K562 (cell line): ENCODE measurements around the gene SEC22A. TPM values are rescaled to one million over a fixed set of nuclear protein-coding genes. Genes with fewer than 3 reads are reported as not detected.

ENCODE experiments used
- ATAC-seq: fragments of 200-7000 bp; cut with Tn5 transposase; 3 replicates; pipeline ENCODE4 v1.9.1; 2020; ENCODE audit warnings: moderate library complexity
- BruUV-seq: library from RNA; stranded (reverse); fragments of 400-500 nt; replicated peaks from 2 replicates; lab custom pipeline; 2021; lab: Mats Ljungman, UMichigan
- CTCF ChIA-PET: fragments of 300-600 bp; formaldehyde crosslinking; extraction: SDS; loops from one replicate; lab custom pipeline; 2021; ENCODE audit warnings: low intra/inter-chr PET ratio; lab: Yijun Ruan, JAX
- POLR2A ChIA-PET: fragments of 300-600, 350-650 bp; sonication (Branson Sonifier 250); formaldehyde crosslinking; extraction: SDS; loops from one replicate; lab custom pipeline; 2021; ENCODE audit warnings: antibody characterized with exemption, inconsistent platforms; lab: Yijun Ruan, JAX
- DNase-seq, 4 experiments: peaks; one replicate each; pipeline versions ENCODE4 v3.0.0 to v3.0.0-alpha.2; 2011 to 2018; ENCODE audit warnings: low spot score in 3 of 4, mixed read lengths in 3 of 4; ENCODE audit errors: extremely low read depth in 1 of 4
- FAIRE-seq: peaks from 2 replicates; lab custom pipeline; 2011; peaks lifted over from hg19 to GRCh38; lab: Jason Lieb, UNC
- H2AFZ ChIP-seq: 2 replicates; pipeline ENCODE4 v1.6.0; 2011; ENCODE audit warnings: low read depth, low read length, control low read depth, inconsistent platforms
- H3K27ac ChIP-seq: fragments of 200-600 bp; 3 replicates; pipeline ENCODE4 v1.8.0; 2011; ENCODE audit warnings: low read depth, mild to moderate bottlenecking, control low read depth, inconsistent platforms, low read length, moderate library complexity, mixed read lengths; ENCODE audit errors: extremely low read depth
- H3K27me3 ChIP-seq, 2 experiments: fragments of 300-600 bp in 1 of 2; 2 replicates in 1 of 2; 3 replicates in 1 of 2; pipeline versions ENCODE4 v1.6.0 to v1.8.0; 2011; ENCODE audit warnings: inconsistent platforms in 2 of 2, low read length in 2 of 2, mild to moderate bottlenecking in 1 of 2, mixed read lengths in 1 of 2, moderate library complexity in 1 of 2; ENCODE audit not compliant: control insufficient read depth in 2 of 2, insufficient read depth in 2 of 2
- H3K36me3 ChIP-seq: fragments of 300-600 bp; 3 replicates; pipeline ENCODE4 v1.8.0; 2011; ENCODE audit warnings: mild to moderate bottlenecking, low read length, inconsistent platforms; ENCODE audit not compliant: control insufficient read depth, insufficient read depth
- H3K4me1 ChIP-seq, 2 experiments: fragments of 200-600 bp in 1 of 2; replicated peaks in 1 of 2; 2 replicates in 1 of 2; 3 replicates in 1 of 2; pipeline versions ENCODE4 v1.5.1 to v1.8.0; 2011; ENCODE audit warnings: inconsistent platforms in 2 of 2, low read length in 2 of 2, mild to moderate bottlenecking in 1 of 2, mixed read lengths in 1 of 2, moderate library complexity in 1 of 2; ENCODE audit not compliant: control insufficient read depth in 2 of 2, insufficient read depth in 2 of 2
- H3K4me2 ChIP-seq: 2 replicates; pipeline ENCODE4 v1.6.1; 2011; ENCODE audit warnings: low read length, control low read depth, inconsistent platforms, mixed read lengths; ENCODE audit not compliant: insufficient read depth
- H3K4me3 ChIP-seq: fragments of 200-600 bp; sonication (generic), shearing (Covaris generic); 2 replicates; pipeline ENCODE4 v1.5.1; 2016; ENCODE audit warnings: control low read depth, inconsistent platforms
- H3K79me2 ChIP-seq: fragments of 200-600 bp; 3 replicates; pipeline ENCODE4 v1.8.0; 2011; ENCODE audit warnings: low read length, inconsistent platforms; ENCODE audit not compliant: control insufficient read depth, insufficient read depth
- H3K9ac ChIP-seq, 2 experiments: 2 replicates each; pipeline versions ENCODE4 v1.6.0 to v1.6.1; 2011; ENCODE audit warnings: low read depth in 2 of 2, low read length in 2 of 2, control low read depth in 1 of 2, inconsistent platforms in 1 of 2, mild to moderate bottlenecking in 1 of 2, mixed read lengths in 1 of 2; ENCODE audit not compliant: insufficient read depth in 1 of 2
- H3K9me1 ChIP-seq: one replicate; pipeline ENCODE4 v1.6.0; 2011; ENCODE audit warnings: inconsistent platforms, mild to moderate bottlenecking, low read length, moderate library complexity; ENCODE audit not compliant: control insufficient read depth, insufficient read depth
- H3K9me3 ChIP-seq: replicated peaks from 2 replicates; pipeline ENCODE4 v1.5.1; 2011; ENCODE audit warnings: low read depth, low read length, inconsistent platforms; ENCODE audit not compliant: control insufficient read depth, insufficient read depth
- H4K20me1 ChIP-seq: replicated peaks from 2 replicates; pipeline ENCODE4 v1.6.1; 2011; ENCODE audit warnings: low read length, inconsistent platforms, mixed read lengths; ENCODE audit not compliant: control insufficient read depth, insufficient read depth
- BCOR ChIP-seq: fragments of 450-650 bp; IDR thresholded peaks from 2 replicates; pipeline ENCODE4 v1.6.1; 2016
- LEF1 ChIP-seq: fragments of 450-650 bp; IDR thresholded peaks from 2 replicates; pipeline ENCODE4 v1.6.1; 2016; ENCODE audit warnings: mild to moderate bottlenecking
- MEF2A ChIP-seq: IDR thresholded peaks from 2 replicates; pipeline ENCODE4 v1.6.1; 2011; ENCODE audit warnings: low read depth, mild to moderate bottlenecking, low read length, moderate library complexity; ENCODE audit not compliant: control insufficient read depth
- NFXL1 ChIP-seq: fragments of 450-650 bp; formaldehyde crosslinking; IDR thresholded peaks from 2 replicates; pipeline ENCODE4 v1.4.0; 2021; ENCODE audit warnings: mild to moderate bottlenecking
- PHTF2 ChIP-seq: fragments of 250-450 bp; sonication (Bioruptor Pico); IDR thresholded peaks from 2 replicates; pipeline ENCODE4 v1.5.0; 2021; ENCODE audit warnings: mild to moderate bottlenecking
- RAD21 ChIP-seq, 2 experiments: fragments of 250-450 bp in 1 of 2; fragments of 450-650 bp in 1 of 2; sonication (Bioruptor Pico) in 1 of 2; formaldehyde crosslinking in 1 of 2; IDR thresholded peaks in 1 of 2; conservative IDR thresholded peaks in 1 of 2; 2 replicates each; pipeline versions ENCODE4 v1.4.0 to v1.8.0; 2020 to 2022; ENCODE audit warnings: mild to moderate bottlenecking in 2 of 2, moderate library complexity in 1 of 2
- SNRNP70 ChIP-seq: fragments of 200-400 bp; formaldehyde crosslinking; optimal IDR thresholded peaks from 2 replicates; pipeline ENCODE3; 2017; ENCODE audit warnings: low read depth, low read length
- SOX6 ChIP-seq: fragments of 450-650 bp; IDR thresholded peaks from 2 replicates; pipeline ENCODE4 v1.6.1; 2014; ENCODE audit warnings: mild to moderate bottlenecking
- ZKSCAN1 ChIP-seq: fragments of 150-350 bp; IDR thresholded peaks from 2 replicates; pipeline ENCODE4 v1.6.1; 2016; ENCODE audit warnings: low read depth, low read length
- WGBS: fragments of 100-300 bp; shearing (Covaris generic); methylation state at CpG from one replicate; pipeline ENCODE4 v1.1.6; 2016; ENCODE audit warnings: low coverage, mixed read lengths; ENCODE audit not compliant: insufficient coverage; ENCODE audit errors: missing lambda C conversion rate; 5-methylcytosine and 5-hydroxymethylcytosine counted together
- in situ Hi-C: fragments of 300-500 bp; cut with MboI; formaldehyde crosslinking; loops from 4 replicates; pipeline ENCODE4 v1.15.0; 2018; ENCODE audit warnings: inconsistent platforms, mixed read lengths
- intact Hi-C: fragments of 100-400 bp; cut with micrococcal nuclease; formaldehyde crosslinking; loops from 2 replicates; pipeline ENCODE4 v1.14.2; 2022
- polyA plus RNA-seq, 8 experiments: library from polyadenylated mRNA; depleted of rRNA in 4 of 8; stranded (reverse) in 5 of 8; unstranded in 3 of 8; fragments of >200 nt; fragmentation: Nextera tagmentation in 2 of 8; fragmentation: Illumina TruSeq in 1 of 8; extraction: Ambion mirVana in 2 of 8; extraction: Trizol in 1 of 8; gene quantifications; 2 replicates each; pipeline versions ENCODE4 v1.2.1 to v1.2.3, GENCODE V29; 2011 to 2014; ENCODE audit warnings: inconsistent platforms in 1 of 8, missing spikeins in 1 of 8
- total RNA-seq, 7 experiments: library from RNA; depleted of rRNA in 6 of 7; stranded (reverse); fragments of >200 nt in 6 of 7; fragmentation: Illumina TruSeq in 2 of 7; extraction: Trizol in 2 of 7; gene quantifications; 2 replicates each; pipeline versions ENCODE4 v1.2.1 to v1.2.3, GENCODE V29; 2011 to 2021; ENCODE audit warnings: low replicate concordance in 1 of 7
- TF ChIP-seq, protein P1 (sequence below): IDR thresholded peaks from 2 replicates; pipeline ENCODE4 v1.6.1; 2011; ENCODE audit warnings: borderline replicate concordance, low read depth, mild to moderate bottlenecking, moderate library complexity, low read length; ENCODE audit not compliant: insufficient read depth, poor library complexity, severe bottlenecking

The SEC22A gene
- total and polyA plus RNA-seq, 9 of the 15 experiments (the other 6 are each of a cell fraction or from before 2014, with no cell fraction given), result 7.9 to 44.5 (median 20.5) TPM

- intact Hi-C loops, result no loop called here
- ATAC-seq (no peak), FAIRE-seq (no peak), DNase-seq (no peak)
- Histone ChIP-seq H3K9me1 (no peaks in the 10 kb centered on the region), H3K4me1 (no peaks in the 10 kb centered on the region; a peak in 1 of 5 replicates), H3K4me3 (no peak overlapping the region), H3K27ac (no peak overlapping the region), H4K20me1 (no peaks in the 10 kb centered on the region), H2AFZ (no peak overlapping the region), H3K9ac (no peak overlapping the region), H3K79me2 (no peaks in the 10 kb centered on the region), H3K4me2 (no peak overlapping the region), H3K27me3 (peaks cover 2 to 64% of the 10 kb centered on the region in 2 experiments; a peak in 2 of 5 replicates), H3K9me3 (no peaks in the 10 kb centered on the region), H3K36me3 (no peaks in the 10 kb centered on the region)
- WGBS, result 3% methylated on average over 8 of the region's 11 CpGs
- in situ Hi-C loops, result no loop called here
- TF ChIP-seq SOX6 (no peak), BCOR (no peak), NFXL1 (CRISPR knock-in tag) (no peak), MEF2A (no peak), PHTF2 (CRISPR knock-in tag) (no peak), RAD21 (CRISPR knock-in tag; conservative IDR thresholded peaks at IDR 0.05 in 1 of 2, IDR thresholded peaks at IDR 0.05 in 1 of 2) (no peak), LEF1 (no peak), SNRNP70 (no peak), ZKSCAN1 (no peak)
- TF ChIP-seq, protein P1, sequence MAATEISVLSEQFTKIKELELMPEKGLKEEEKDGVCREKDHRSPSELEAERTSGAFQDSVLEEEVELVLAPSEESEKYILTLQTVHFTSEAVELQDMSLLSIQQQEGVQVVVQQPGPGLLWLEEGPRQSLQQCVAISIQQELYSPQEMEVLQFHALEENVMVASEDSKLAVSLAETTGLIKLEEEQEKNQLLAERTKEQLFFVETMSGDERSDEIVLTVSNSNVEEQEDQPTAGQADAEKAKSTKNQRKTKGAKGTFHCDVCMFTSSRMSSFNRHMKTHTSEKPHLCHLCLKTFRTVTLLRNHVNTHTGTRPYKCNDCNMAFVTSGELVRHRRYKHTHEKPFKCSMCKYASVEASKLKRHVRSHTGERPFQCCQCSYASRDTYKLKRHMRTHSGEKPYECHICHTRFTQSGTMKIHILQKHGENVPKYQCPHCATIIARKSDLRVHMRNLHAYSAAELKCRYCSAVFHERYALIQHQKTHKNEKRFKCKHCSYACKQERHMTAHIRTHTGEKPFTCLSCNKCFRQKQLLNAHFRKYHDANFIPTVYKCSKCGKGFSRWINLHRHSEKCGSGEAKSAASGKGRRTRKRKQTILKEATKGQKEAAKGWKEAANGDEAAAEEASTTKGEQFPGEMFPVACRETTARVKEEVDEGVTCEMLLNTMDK, result no peak
- BruUV-seq, result no TSS peak
- ChIA-PET POLR2A (no interaction called here), CTCF (no interaction called here)
These were observed 94.1 kb downstream of the SEC22A start for GRCh38 chr3:123295901-123296250.
